ENCODE results near the gene GFY. TPM values are rescaled to one million over a fixed set of nuclear protein-coding genes. Genes with fewer than 3 reads are reported as not detected.

Gene GFY
- total and polyA plus RNA-seq, 10 of the 15 experiments (the other 5 are each of a cell fraction or from before 2014, with no cell fraction given), result 0.05 TPM; not detected in 9

- ChIA-PET CTCF (interaction anchor here (0.6 to 2.2 kb wide), 8 partner anchors 9 to 227 kb away, joined by 3 to 8 read pairs (median 4); partner anchors contain the start of genes FLT3LG and GFY), POLR2A (no interaction called here), RAD21 (ENCODE audit: unreplicated experiment) (interaction anchor here (1.1 kb wide), 1 partner anchor 44 kb away, joined by 4 read pairs; no protein-coding TSS in a partner anchor), SMC1A (ENCODE audit: uncharacterized antibody, unreplicated experiment) (interaction anchor here (0.8 to 1.6 kb wide), 4 partner anchors 40 to 67 kb away, joined by 3 to 5 read pairs (median 3); no protein-coding TSS in a partner anchor)
- ATAC-seq (no peak), DNase-seq (ENCODE audit: low read depth, low spot score) (no peak), FAIRE-seq (no peak)
- no peaks in the 10 kb centered on the region for H3K9me3 ChIP-seq (replicated peaks; ENCODE audit: control insufficient read depth, insufficient read depth, low read length)
- no peaks in the 10 kb centered on the region for H4K20me1 ChIP-seq (ENCODE audit: control insufficient read depth, insufficient read depth)
- TF ChIP-seq SMARCA5 (IDR thresholded peaks at IDR 0.05), result no peak
- TF ChIP-seq CBX5 (IDR thresholded peaks at IDR 0.05; ENCODE audit: low read depth), result no peak
- no peak overlapping the region for H2AFZ ChIP-seq (ENCODE audit: control insufficient read depth, low read depth, low read length)
- H3K4me2 ChIP-seq (ENCODE audit: control insufficient read depth, insufficient read depth), result no peak overlapping the region
- no peaks in the 10 kb centered on the region for H3K79me2 ChIP-seq (ENCODE audit: control insufficient read depth, insufficient read depth, low read length)
- no peaks in the 10 kb centered on the region for H3K4me1 ChIP-seq (ENCODE audit: control insufficient read depth, insufficient read depth, low read length)
- no TSS peak for BruUV-seq (replicated peaks)
- in situ Hi-C loops (cut with MboI), result loop anchor here (5.0 kb wide), 1 partner anchor 43 kb away; no protein-coding TSS in a partner anchor
- H3K27me3 ChIP-seq (replicated peaks in 1 of 2; ENCODE audit: control insufficient read depth in 2 of 2, insufficient read depth in 2 of 2, low read length in 1 of 2), result peaks cover 8 to 20% of the 10 kb centered on the region in 2 experiments
- 79% methylated on average over 10 of the region's 10 CpGs for WGBS (ENCODE audit: insufficient coverage, insufficient replicate concordance, low lambda C conversion rate, missing lambda C conversion rate)
- H3K27ac ChIP-seq (ENCODE audit: control insufficient read depth, insufficient read depth), result no peak overlapping the region
- no peaks in the 10 kb centered on the region for H3K36me3 ChIP-seq (ENCODE audit: control insufficient read depth in 2 of 2, insufficient read depth in 2 of 2, low read length in 1 of 2)
- intact Hi-C loops (cut with micrococcal nuclease; ENCODE audit: unreplicated experiment), result no loop called here
- H3K9ac ChIP-seq (ENCODE audit: control insufficient read depth, insufficient read depth, low read length), result no peak overlapping the region
- no peak overlapping the region for H3K4me3 ChIP-seq
Observed at GRCh38 chr19:49435670-49436069, 10.5 kb downstream of the GFY start.

DNA sequence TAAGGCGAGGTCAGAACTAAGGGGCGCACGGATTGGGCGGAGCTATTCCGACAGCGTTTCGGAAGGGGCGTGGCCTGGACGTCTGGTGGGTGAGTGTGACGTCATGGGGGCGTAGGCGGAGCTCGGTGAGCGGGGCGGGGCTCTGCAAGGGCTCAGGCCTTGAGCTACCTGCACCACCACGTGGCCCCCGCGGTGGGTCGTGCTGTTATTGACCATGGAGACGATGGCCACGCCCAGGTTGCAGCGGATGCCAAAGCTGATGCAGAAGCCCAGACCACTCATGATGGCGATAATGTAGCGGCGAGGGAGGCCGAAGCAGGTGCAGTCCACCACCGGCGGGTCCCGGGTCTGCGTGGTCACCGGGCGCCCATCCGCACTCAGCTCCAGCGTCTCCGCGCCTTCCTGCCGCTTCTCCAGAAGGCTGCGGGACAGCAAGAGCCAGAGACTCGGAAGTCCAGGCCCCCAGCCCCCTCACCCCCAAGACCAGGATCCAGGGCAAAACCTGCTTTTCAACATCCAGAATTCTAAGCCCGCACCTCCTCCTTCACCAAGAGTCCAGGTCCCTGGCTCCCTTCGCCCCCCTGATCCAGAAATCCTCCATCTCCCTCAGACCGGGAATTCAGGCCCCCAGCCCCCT is 11.3 kb downstream of the GFY start:
- Histone ChIP-seq H3K36me3 (ENCODE audit: control insufficient read depth in 2 of 2, insufficient read depth in 2 of 2, low read length in 1 of 2) (no peaks in the 10 kb centered on the region), H4K20me1 (ENCODE audit: control insufficient read depth, insufficient read depth) (no peaks in the 10 kb centered on the region), H3K4me3 (no peak overlapping the region), H3K4me2 (ENCODE audit: control insufficient read depth, insufficient read depth) (no peak overlapping the region), H2AFZ (ENCODE audit: control insufficient read depth, low read depth, low read length) (no peak overlapping the region), H3K9ac (ENCODE audit: control insufficient read depth, insufficient read depth, low read length) (no peak overlapping the region), H3K4me1 (ENCODE audit: control insufficient read depth, insufficient read depth, low read length) (no peaks in the 10 kb centered on the region), H3K27ac (ENCODE audit: control insufficient read depth, insufficient read depth) (no peak overlapping the region), H3K79me2 (ENCODE audit: control insufficient read depth, insufficient read depth, low read length) (no peaks in the 10 kb centered on the region), H3K9me3 (replicated peaks; ENCODE audit: control insufficient read depth, insufficient read depth, low read length) (no peaks in the 10 kb centered on the region), H3K27me3 (replicated peaks in 1 of 2; ENCODE audit: control insufficient read depth in 2 of 2, insufficient read depth in 2 of 2, low read length in 1 of 2) (peaks cover 11 to 24% of the 10 kb centered on the region in 2 experiments)
- RAD21 ChIA-PET (ENCODE audit: unreplicated experiment), result interaction anchor here (1.1 kb wide), 1 partner anchor 45 kb away, joined by 4 read pairs; no protein-coding TSS in a partner anchor
- CTCF ChIA-PET, result interaction anchor here (1.0 to 2.2 kb wide), 6 partner anchors 10 to 228 kb away, joined by 3 to 8 read pairs (median 4); partner anchors contain the start of genes FLT3LG and GFY
- SMC1A ChIA-PET (ENCODE audit: uncharacterized antibody, unreplicated experiment), result interaction anchor here (1.6 kb wide), 1 partner anchor 45 kb away, joined by 5 read pairs; no protein-coding TSS in a partner anchor
- no TSS peak for BruUV-seq (replicated peaks)
- 0 out of 2 replicates have a peak, but pooled peaks have one; percentile 47 for TF ChIP-seq CREM (IDR thresholded peaks at IDR 0.05; ENCODE audit: low read depth)
- no peak for TF ChIP-seq SPI1 (IDR thresholded peaks at IDR 0.05; ENCODE audit: borderline replicate concordance, insufficient read depth, low read depth, low read length)
- TF ChIP-seq FOS (IDR thresholded peaks at IDR 0.05; ENCODE audit: borderline replicate concordance, extremely low read depth, insufficient read length), result no peak
- TF ChIP-seq CBFB (IDR thresholded peaks at IDR 0.05; ENCODE audit: low read depth), result no peak
- no peak for TF ChIP-seq RCOR1 (conservative IDR thresholded peaks at IDR 0.05; ENCODE audit: low read depth, low read length)
- peak; percentile 58; the same call in 1 of the 2 replicates for TF ChIP-seq CREB1 (IDR thresholded peaks at IDR 0.05; ENCODE audit: low read depth)
- TF ChIP-seq ATF7 (IDR thresholded peaks at IDR 0.05; ENCODE audit: low read depth), result peak; percentile 67
- TF ChIP-seq NBN (IDR thresholded peaks at IDR 0.05), result 0 out of 2 replicates have a peak, but pooled peaks have one; percentile 31
- TF ChIP-seq NFYB (IDR thresholded peaks at IDR 0.05; ENCODE audit: insufficient read depth, low read depth, low read length), result no peak
- TF ChIP-seq ZNF207 (IDR thresholded peaks at IDR 0.05; ENCODE audit: borderline replicate concordance), result no peak
- DNase-seq (ENCODE audit: low read depth, low spot score), result no peak
- WGBS (ENCODE audit: insufficient coverage, insufficient replicate concordance, low lambda C conversion rate, missing lambda C conversion rate), result 32% methylated on average over 42 of the region's 42 CpGs
- POLR2A ChIA-PET, result interaction anchor here (0.6 kb wide), 1 partner anchor 33 kb away, joined by 3 read pairs; no protein-coding TSS in a partner anchor
- FAIRE-seq, result no peak
- in situ Hi-C loops (cut with MboI), result loop anchor here (5.0 kb wide), 1 partner anchor 44 kb away; no protein-coding TSS in a partner anchor
- intact Hi-C loops (cut with micrococcal nuclease; ENCODE audit: unreplicated experiment), result no loop called here
- ATAC-seq, result peak; percentile 73

Measured in GM12878 (cell line).